HPDE6-E6E7 (cell line): Measurements from ENCODE around the gene PIK3C3.

Experiments used
- DNase-seq: peaks from one replicate; pipeline ENCODE4 v3.0.0; 2011; ENCODE audit warnings: missing footprints; ENCODE audit errors: extremely low spot score

PIK3C3 gene

DNA sequence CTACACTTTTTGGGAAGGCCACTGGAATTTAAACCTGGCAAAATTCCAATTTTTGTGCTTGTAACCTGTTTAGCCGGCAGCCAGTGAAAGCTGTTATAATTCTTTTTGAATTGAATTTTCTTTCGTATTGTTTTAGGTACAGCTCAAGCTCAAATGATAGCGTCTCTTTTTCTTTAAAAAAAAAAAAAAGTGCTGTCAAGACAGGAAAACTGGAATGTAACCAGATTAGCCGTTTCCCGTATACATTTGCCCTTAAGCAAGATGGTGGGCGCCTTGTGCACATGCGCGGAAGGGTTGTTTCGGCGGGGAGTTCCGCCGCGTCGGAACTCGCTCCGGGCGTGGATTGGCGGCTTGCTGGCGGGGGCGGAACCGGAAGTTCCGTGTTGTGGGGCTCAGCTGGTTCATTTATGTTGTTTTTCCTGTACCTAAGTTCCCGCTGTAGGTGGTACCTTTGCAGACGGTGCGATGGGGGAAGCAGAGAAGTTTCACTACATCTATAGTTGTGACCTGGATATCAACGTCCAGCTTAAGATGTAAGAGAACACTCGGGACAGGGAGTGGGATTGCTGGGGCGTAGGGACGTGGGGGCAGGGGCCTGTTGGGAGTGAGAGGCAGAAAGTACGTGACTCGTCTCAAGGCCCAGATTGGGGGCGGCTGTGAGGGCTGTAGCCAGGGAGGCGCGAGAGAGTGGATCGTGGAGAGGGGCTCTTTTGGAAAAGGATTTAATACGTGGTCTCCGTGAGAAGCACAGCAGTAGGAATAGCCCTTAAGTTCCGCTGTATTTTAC lies at the start of gene PIK3C3:
Gene PIK3C3 (plus strand): TSS at position 408 of the 787 bp plus-strand sequence. CDS start 58 bp downstream, at position 466.
- peak; percentile 90 for DNase-seq

DNA sequence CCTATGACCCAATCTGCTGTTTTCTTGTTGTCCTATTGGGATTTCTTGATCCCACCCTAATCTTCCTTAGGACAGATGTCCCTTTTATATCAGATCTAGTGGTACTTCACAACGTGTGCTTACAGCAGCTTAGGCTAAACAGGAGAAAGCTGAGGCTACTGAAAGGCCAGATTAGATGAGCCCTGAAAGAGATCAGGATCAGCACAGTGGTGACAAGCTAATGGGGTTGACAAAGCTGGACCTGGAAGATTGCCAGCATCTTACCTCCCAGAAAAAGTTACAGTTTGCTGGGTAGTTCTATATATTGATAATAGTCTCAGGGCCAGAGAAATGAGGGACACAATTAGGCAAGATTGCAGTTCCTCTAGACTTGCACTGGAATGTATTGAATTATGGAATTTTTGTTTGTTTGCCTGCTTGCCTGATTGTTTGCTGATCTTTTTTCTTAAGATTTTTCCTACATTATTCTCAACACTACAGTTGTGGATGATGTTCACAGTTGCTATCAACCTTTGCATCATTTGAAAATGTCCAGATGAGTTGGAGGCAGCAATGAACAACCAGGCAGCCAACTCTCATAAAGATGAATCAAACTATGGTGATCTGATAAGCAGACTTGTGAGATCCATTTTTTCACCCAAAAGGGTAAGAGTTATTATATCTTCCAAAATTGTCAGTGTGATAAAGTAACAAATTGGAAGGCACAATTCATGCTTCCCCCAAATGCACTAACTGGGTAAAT lies 49.1 kb upstream of the PIK3C3 start:
- DNase-seq = no peak

DNA sequence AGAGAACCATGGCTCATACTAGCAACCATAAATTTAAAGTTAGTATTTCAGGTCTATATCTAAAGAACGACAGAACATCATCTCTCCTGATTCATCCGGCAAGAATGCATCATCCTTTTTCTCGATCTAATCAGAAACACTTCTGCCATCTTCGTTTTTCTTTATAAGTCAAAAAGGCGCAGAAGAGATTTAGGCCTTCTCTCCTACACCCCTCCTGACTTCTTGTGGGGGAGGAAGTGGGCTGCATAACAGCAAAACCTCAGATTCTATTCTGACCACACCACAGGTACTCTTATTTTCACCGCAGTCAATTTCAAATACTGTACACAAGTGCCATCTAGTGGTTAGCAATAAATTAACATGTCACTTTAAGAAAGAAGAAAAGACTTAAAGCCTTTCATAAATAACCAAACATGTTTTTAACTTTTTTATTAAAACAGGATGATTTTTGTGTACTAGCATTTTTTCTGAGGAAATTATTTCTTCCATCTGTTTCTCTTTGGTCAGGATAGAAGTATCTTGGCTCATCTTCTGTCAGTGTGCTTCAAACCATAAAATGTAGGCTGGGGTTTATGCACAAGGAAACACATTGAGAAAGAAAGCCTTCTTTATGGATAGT lies 48.4 kb upstream of the PIK3C3 start:
- peak; percentile 33 for DNase-seq

DNA sequence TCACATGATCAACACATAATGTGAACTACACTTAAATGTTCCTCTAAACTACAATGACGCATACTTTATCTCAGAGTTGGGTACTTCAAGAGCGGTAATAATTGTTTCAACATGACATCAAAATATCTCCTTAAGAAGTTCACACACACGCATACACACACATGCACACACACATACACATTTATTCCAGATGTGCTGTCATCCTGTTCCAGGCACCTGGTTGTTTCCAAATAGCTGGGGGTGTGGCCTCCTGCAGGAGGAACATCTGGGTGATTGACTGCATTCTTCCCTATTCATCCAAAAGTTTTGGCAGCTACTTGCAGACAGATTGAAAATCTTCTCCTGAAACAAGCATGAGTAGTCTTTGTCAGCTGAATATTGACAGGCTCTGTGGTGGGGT lies 37.9 kb upstream of the PIK3C3 start:
- DNase-seq = no peak

DNA sequence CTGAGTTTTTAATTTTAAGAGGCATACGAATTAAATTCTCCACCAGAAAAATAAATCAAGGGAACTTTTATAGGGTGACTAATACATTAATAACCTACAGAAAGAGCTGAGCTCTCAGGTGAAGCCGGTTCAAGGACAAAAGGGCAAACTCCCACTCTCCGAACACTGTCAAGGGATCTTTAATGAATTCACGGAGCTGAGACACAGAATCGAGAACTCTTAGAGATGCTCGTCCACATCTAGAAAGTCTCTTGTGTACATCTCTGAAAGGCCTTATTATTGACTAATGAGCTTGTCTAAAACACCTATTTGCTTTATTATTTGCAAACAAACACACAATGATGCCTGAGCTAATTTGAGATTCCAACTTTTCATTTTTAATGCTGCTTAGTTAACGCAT lies 33.3 kb upstream of the PIK3C3 start:
- no peak for DNase-seq

DNA sequence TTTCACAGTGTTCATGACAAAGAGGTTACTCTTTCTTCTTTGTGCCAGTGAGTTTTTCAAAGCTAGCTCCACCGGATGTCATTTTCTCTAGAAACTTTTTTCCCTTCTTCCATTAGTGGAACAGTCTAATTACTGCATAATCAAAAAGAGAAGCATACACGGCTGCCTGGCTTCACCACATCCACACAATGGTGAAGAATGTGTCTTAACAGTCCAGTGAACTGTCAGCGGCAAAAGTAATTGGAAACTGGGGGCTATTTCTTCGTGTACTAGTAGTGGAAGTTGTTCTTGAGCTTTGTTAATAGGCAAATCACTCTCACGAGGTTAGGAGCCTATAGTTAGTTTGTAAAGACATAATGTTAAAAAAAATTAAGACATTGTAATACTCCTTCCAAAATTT lies 32.9 kb upstream of the PIK3C3 start:
- no peak for DNase-seq

DNA sequence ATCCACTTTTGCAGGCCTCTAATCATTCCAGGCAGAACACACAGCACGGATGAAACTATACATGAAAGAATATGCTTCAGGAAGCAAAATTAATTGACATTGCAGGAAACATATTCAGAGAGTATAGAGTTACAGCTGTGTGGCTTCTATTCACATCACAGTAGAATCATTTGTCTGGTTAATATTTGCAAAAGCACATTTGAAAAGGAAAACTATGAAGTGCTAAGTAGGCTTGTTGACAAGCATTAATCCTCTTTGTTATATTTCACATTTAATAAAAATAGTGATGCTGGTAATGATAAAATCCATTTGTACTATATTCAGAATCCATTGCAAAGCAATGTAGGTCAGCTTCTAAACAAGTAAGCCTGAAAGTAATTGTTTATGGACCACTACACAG lies 32.2 kb upstream of the PIK3C3 start:
- no peak for DNase-seq

DNA sequence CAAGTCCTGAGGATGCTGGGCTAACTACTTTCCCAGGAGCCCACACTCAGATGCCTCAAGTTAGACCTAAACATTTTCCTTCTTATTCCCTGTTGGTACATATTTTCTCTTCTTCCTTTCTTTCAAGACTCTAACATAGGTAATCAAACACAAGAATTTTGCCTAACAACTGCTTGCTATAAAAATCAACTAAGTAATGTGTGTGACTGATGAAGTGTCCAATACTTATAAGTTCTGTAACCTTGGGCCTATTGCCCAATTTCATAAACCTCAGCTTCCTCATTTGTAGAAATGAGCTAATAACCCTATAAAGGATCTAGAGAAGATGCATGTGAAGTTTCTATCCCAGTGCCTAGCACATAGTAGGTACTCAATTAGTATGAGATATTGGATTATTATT lies 31.6 kb upstream of the PIK3C3 start:
- no peak for DNase-seq

DNA sequence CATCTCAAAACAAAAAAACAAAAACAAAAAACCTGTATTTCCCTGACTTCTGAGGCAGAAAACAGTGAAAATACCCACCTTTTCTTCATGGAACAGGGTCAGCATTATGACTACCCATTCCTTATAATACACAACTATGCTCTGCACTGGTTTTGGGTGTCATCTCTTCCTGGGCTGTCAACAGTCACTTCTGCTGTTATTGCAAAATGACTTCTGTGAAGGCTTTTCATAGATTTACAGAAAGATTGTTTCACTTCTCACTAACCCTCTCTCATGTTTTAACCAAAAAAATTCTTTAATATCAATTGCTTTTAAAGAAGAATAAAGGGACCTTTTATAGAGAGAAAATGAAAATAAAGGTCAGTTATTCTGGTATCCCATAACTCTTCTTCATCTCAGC lies 26.5 kb upstream of the PIK3C3 start:
- no peak for DNase-seq

DNA sequence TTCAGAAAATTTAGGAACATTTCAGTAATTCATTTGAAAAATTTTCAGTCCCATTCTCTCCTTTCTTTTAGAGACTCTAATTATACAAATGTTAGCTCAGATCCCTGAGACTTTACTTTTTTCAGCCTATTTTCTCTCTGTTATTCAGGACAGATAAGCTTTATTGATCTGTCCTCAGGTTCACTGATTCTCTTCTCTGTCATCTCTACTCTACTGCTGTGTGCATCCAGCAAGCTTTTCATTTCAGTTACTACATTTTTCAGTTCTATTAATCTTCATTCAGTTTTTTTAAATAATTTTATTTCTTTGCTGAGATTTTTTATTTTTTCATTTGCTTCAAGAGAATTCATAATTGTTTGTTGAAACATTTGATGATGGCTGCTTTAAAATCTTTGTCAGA lies 22.1 kb upstream of the PIK3C3 start:
- DNase-seq = no peak

DNA sequence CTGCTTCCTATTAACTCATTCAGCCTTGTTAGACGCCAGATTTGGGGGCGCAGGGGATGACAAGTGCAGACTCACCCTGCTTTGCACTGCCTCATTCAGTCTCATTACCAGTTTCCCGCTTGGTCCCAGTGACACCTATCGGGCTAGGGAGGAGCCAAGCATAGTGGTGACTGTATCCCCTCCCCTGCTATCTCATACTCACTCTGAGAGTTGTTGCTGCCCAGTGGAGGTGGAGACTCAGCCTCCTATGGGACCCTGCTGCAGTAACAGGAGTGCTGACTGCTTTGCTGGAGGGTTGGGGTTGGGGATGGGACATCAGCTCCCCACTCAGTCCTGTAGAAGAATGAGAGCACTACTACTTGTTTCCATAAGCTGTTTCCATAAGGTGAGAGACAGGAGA lies 21.3 kb upstream of the PIK3C3 start:
- no peak for DNase-seq

DNA sequence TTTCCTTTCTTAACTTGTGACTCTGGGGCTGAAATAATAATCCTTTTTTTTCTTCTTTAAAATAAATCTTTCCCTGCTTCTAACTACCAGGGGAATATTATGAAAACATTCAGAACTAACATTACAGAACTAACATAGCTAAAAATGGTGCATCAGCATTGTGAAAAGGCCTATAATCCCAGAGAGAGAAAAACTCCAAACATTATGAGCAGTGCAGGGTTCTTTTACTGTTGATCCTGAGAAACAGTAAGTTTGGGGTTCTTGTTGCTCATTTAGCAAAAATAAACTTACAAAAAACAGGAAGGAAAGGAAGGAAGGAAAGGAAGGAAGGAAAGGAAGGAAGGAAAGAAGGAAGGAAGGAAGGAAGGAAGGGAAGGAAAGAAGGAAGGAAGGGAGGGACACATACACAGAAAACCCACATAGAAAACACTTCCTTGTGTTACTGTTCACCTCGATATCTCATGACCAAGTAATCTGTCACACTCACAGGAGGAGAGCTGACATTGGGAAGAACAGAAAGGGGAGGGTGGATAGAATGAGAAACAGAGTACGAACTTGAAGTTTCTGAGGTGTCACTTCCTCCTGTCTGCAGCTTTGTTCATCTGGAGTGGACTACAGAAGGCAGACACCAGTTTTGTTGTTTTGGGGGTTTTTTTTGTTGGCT lies 18.4 kb upstream of the PIK3C3 start:
- no peak for DNase-seq

DNA sequence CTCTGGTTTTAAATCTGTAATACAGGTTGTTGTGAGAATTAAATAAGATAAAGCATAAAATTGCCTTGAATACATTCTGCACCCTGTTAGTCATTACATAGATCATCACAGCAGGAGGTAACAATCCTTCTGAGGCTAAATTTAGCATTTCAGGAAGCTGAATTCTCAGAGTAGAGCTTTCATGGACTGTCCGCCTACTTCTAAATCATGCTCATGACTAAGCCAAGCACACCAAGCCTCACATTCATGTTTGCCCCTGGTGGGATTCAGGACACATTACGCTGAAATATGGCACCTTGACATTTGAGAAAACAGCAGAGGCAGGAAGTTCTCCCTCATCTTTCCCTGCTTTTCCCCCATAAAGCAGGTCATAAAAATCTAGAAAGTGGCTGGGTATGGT lies 16.6 kb upstream of the PIK3C3 start:
- no peak for DNase-seq

DNA sequence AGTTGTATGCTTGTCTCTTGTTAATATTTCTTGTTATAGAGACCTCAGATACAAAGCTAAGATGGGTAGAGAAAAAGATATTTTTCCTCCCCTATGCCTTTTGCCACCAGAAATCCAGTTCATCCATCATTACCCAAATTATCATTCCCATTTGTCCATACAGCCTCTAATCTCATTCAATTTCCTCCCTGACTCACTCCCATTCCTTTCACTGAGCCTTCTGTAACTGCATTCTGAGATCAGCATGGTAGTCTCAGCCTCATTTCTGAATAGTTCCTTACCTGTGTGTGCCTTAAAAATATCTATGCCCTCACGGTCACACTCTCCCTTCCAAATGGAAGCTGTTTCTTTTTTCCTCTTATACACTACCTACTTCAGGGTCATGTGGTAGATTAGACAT lies 15.7 kb upstream of the PIK3C3 start:
- no peak for DNase-seq

DNA sequence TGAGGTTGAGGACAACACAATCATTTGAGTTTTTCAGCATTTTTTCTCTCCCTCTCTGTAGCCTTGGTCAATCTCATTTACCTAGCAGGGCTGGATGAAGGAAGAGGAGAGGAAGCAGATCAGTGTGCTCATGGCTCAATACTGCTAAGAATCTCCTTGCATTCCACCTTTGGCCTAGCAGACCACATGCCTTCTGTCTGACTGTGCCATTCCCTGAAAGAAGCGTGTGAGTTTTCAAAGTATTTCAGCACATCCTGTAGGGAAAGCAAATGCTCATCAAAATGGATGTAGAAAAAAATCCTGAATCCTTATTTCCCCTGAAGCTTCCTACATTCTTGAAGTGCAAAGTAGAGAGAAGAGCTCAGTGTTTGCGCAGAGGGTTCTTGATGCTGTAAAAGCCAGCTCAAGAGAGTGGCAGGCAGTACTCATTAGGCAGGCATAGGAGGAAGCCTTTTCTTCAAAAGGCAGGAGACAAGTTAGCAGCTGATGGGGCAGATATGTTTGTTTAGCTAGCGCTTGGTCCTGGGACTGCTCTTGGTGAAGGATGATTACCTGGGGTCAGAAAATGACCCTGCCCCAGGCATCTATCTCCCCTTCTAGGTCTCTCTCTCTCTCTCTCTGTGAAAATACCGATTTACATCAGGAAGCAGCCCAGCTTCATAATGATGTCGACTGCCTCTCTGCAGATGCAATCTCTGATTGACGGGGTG lies 14.4 kb upstream of the PIK3C3 start:
- DNase-seq = peak; percentile 20

DNA sequence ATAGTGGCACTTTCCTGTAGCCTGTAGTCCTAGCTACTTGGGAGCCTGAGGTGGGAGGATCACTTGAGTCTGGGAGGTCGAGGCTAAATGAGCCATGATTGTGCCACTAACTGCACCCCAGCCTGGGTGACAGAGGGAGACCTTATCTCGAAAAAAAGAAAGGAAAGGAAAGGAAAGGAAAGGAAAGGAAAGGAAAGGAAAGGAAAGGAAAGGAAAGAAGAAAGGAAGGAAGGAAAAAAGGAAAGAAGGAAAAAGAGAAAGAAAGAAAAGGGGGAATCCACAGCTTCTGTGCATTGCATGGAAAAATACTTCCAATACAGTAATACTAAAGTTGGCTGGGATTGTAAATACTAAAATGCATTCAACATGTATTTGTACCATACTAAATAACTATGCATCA lies 12.8 kb upstream of the PIK3C3 start:
- no peak for DNase-seq

DNA sequence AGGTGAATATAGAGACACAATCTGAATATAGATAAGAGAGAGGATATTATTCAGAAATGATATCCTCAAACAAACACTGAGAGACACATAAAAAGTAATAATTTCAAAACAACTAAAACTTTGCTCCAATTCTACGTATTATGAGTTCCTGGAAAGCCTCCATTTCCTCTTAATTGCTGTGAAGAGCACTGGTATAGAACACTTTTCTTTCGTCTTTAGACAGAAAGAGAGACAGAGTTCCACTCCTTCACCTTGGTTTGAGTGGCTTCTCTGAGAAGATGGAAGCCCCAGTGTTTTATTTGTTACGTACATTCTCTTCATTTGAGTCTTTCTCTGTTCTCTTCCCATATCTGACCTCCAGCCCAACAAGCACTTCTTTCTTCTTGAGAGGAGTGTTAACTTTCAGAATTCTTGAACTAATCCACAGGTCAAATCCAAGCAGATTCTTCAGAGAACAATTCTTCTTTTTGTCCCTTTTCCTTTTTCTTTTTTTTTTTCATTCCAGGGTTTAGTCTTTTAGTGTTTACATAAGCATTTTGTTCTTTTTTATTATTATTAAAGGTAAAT lies 6.4 kb upstream of the PIK3C3 start:
- DNase-seq = no peak

DNA sequence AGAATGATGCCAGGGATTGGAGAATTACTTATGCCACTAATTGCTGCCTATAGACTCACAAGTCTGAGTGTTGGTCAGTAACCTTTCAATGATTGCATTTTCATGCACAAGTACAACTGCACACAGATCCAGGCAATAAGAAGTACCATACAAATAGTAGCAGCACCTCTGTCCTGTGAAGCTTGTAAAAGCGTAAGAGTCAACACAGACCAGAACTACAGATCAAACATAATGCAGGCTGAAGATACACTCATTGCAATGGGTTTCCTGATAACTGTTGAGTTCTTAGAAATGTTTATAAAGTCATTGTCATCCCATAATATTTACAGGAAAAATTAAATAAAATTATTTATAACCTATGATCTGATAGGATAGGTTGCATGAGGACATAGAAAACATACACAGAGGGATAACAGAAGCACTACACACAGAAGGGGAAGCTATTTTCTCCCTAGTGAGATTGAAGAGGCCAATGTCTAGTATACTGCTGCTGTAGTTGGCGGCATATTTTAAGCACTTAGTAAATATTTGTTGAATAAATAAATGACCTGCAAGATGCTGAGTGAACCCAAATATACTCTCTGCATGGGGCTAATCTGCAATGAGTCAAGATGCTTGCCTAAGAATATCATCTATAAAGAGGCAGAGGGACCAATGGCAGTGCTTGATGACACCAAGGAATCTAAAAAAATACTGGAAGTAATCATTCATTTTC lies 5.7 kb upstream of the PIK3C3 start:
- DNase-seq = no peak

DNA sequence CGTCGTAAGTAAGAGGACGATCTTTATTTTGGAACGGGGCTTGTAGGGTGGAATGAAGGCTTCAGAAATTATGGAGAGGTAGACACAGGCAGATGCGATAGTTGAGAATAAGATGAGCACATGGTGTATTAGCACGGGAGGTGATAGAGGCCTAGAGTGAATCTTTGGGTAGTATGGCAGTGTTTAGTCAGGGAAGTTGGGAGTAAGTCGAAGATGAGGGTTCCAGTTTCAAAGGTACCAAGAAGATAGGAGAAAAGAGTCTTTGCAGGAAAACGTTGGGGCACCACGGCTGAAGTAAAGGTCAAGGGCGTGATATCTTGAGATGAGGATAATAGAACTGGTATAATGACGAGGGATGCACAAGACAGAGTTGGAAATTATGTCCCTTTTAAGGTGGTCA lies 654 bp downstream of the PIK3C3 start:
- no peak for DNase-seq

DNA sequence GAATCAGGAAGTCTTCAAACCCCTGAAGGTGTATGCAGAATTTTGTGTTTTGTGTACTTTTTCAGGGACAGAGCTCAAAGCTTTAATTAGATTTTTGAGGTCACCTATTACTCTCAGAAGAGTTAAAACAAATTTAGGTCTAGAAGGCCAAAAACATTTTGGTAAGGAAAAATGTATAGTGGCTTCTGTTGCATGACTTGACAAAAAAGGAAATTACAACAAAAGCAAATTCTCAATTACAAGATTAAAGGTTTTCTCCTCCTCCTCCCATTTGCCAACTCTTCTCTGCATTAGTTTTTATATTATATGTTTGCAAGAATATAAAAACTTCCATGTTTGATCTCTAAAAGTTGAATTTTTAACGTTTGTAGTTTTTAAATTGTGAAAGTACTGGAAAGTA lies 4.0 kb downstream of the PIK3C3 start:
- no peak for DNase-seq
